GM12878 (cell line): ENCODE results near the gene RNLS. TPM values are rescaled to one million over a fixed set of nuclear protein-coding genes. Genes with fewer than 3 reads are reported as not detected.

Experiments
- ATAC-seq: fragments of 200-7000 bp; cut with Tn5 transposase; 3 replicates; pipeline ENCODE4 v1.9.1; 2020; ENCODE audit warnings: mild to moderate bottlenecking, moderate library complexity
- BruUV-seq: library from RNA; stranded (reverse); fragments of 400-500 nt; replicated peaks from 2 replicates; lab custom pipeline; 2021; lab: Mats Ljungman, UMichigan
- CTCF ChIA-PET: fragments of 300-600 bp; sonication (Branson Sonifier 250); formaldehyde crosslinking; extraction: SDS; loops from one replicate; lab custom pipeline; 2021; ENCODE audit warnings: inconsistent platforms; lab: Yijun Ruan, JAX
- POLR2A ChIA-PET: fragments of 350-600 bp; formaldehyde crosslinking; extraction: SDS; loops from one replicate; lab custom pipeline; 2021; ENCODE audit warnings: inconsistent platforms; lab: Charles Lee
- RAD21 ChIA-PET: fragments of 300-600 bp; sonication (Branson Sonifier 250); formaldehyde crosslinking; loops from one replicate; lab custom pipeline; 2023; ENCODE audit warnings: antibody characterized with exemption; ENCODE audit not compliant: unreplicated experiment; lab: Charles Lee
- SMC1A ChIA-PET: fragments of 300-600 bp; sonication (Branson Sonifier 250); formaldehyde crosslinking; loops from one replicate; lab custom pipeline; 2023; ENCODE audit not compliant: unreplicated experiment, uncharacterized antibody; lab: Charles Lee
- DNase-seq: peaks from one replicate; pipeline ENCODE4 v3.0.0-alpha.2; 2011; ENCODE audit warnings: low read depth, low spot score
- FAIRE-seq: peaks from 3 replicates; lab custom pipeline; 2011; peaks lifted over from hg19 to GRCh38; lab: Jason Lieb, UNC
- H2AFZ ChIP-seq: 2 replicates; pipeline ENCODE4 v1.6.0; 2011; ENCODE audit warnings: low read depth, low read length, control low read depth; ENCODE audit not compliant: control insufficient read depth
- H3K27ac ChIP-seq: 2 replicates; pipeline ENCODE4 v1.5.1; 2011; ENCODE audit warnings: control low read depth; ENCODE audit not compliant: control insufficient read depth, insufficient read depth
- H3K27me3 ChIP-seq, 2 experiments: replicated peaks in 1 of 2; 2 replicates each; pipeline versions ENCODE4 v1.6.0 to v1.6.1; 2011; ENCODE audit warnings: low read length in 1 of 2; ENCODE audit not compliant: control insufficient read depth in 2 of 2, insufficient read depth in 2 of 2
- H3K36me3 ChIP-seq, 2 experiments: 2 replicates each; pipeline ENCODE4 v1.5.1; 2011; ENCODE audit warnings: low read length in 1 of 2; ENCODE audit not compliant: control insufficient read depth in 2 of 2, insufficient read depth in 2 of 2
- H3K4me1 ChIP-seq: 2 replicates; pipeline ENCODE4 v1.6.1; 2011; ENCODE audit warnings: mild to moderate bottlenecking, low read length, moderate library complexity, mixed read lengths; ENCODE audit not compliant: control insufficient read depth, insufficient read depth
- H3K4me2 ChIP-seq: 2 replicates; pipeline ENCODE4 v1.6.0; 2011; ENCODE audit warnings: control low read depth; ENCODE audit not compliant: control insufficient read depth, insufficient read depth
- H3K4me3 ChIP-seq: fragments of 200-600 bp; sonication (generic); 2 replicates; pipeline ENCODE4 v1.5.1; 2016
- H3K79me2 ChIP-seq: 2 replicates; pipeline ENCODE4 v1.6.0; 2011; ENCODE audit warnings: low read length; ENCODE audit not compliant: control insufficient read depth, insufficient read depth
- H3K9ac ChIP-seq: 2 replicates; pipeline ENCODE4 v1.8.0; 2011; ENCODE audit warnings: low read length, control low read depth, mixed read lengths; ENCODE audit not compliant: control insufficient read depth, insufficient read depth
- H3K9me3 ChIP-seq: replicated peaks from 3 replicates; pipeline ENCODE4 v1.5.1; 2011; ENCODE audit warnings: mild to moderate bottlenecking, low read length; ENCODE audit not compliant: control insufficient read depth, insufficient read depth
- H4K20me1 ChIP-seq: 2 replicates; pipeline ENCODE4 v1.6.0; 2011; ENCODE audit not compliant: control insufficient read depth, insufficient read depth
- BRCA1 ChIP-seq: IDR thresholded peaks from 2 replicates; pipeline ENCODE4 v1.6.1; 2011; ENCODE audit warnings: low read depth, low read length, improper control_type of control experiment
- CBFB ChIP-seq: IDR thresholded peaks from 2 replicates; pipeline ENCODE4 v1.6.1; 2016; ENCODE audit warnings: antibody characterized with exemption, low read depth
- CBX3 ChIP-seq: fragments of 200-600 bp; sonication (generic); IDR thresholded peaks from 2 replicates; pipeline ENCODE4 v1.6.1; 2016; ENCODE audit warnings: low read depth, borderline replicate concordance
- HDAC6 ChIP-seq: fragments of 200-600 bp; sonication (generic); IDR thresholded peaks from one replicate; pipeline ENCODE4 v1.8.0; 2017; ENCODE audit warnings: antibody characterized with exemption; ENCODE audit not compliant: unreplicated experiment
- HDGF ChIP-seq: fragments of 450-650 bp; IDR thresholded peaks from 2 replicates; pipeline ENCODE4 v1.6.1; 2016; ENCODE audit warnings: antibody characterized with exemption
- NR2C1 ChIP-seq: fragments of 450-650 bp; IDR thresholded peaks from 2 replicates; pipeline ENCODE4 v1.6.1; 2017; ENCODE audit warnings: antibody characterized with exemption, mild to moderate bottlenecking, moderate library complexity
- POLR2AphosphoS5 ChIP-seq: IDR thresholded peaks from 2 replicates; pipeline ENCODE4 v1.6.1; 2011; ENCODE audit warnings: mild to moderate bottlenecking, low read length, inconsistent platforms
- RAD51 ChIP-seq: fragments of 450-650 bp; IDR thresholded peaks from 2 replicates; pipeline ENCODE4 v1.6.1; 2016; ENCODE audit warnings: moderate library complexity, mild to moderate bottlenecking, inconsistent platforms
- SMAD5 ChIP-seq: IDR thresholded peaks from 2 replicates; pipeline ENCODE4 v1.6.1; 2016; ENCODE audit warnings: antibody characterized with exemption, low read depth
- SMARCA5 ChIP-seq: fragments of 450-650 bp; IDR thresholded peaks from 2 replicates; pipeline ENCODE4 v1.6.1; 2017; ENCODE audit warnings: mild to moderate bottlenecking
- STAT3 ChIP-seq: IDR thresholded peaks from 2 replicates; pipeline ENCODE4 v1.6.1; 2011; ENCODE audit warnings: low read depth, low read length, improper control_type of control experiment
- TARDBP ChIP-seq: IDR thresholded peaks from 2 replicates; pipeline ENCODE4 v1.6.1; 2016; ENCODE audit warnings: borderline replicate concordance
- ZNF24 ChIP-seq: fragments of 450-650 bp; IDR thresholded peaks from 2 replicates; pipeline ENCODE4 v1.6.1; 2017; ENCODE audit warnings: antibody characterized with exemption, mild to moderate bottlenecking
- ZNF274 ChIP-seq: IDR thresholded peaks from one replicate; pipeline ENCODE4 v1.8.0; 2011; ENCODE audit not compliant: insufficient read length, insufficient read depth
- ZNF384 ChIP-seq: IDR thresholded peaks from 2 replicates; pipeline ENCODE4 v1.6.1; 2012; ENCODE audit warnings: low read depth, mild to moderate bottlenecking, low read length, improper control_type of control experiment, borderline replicate concordance
- WGBS: methylation state at CpG from one replicate; pipeline ENCODE4 v1.1.6; 2016; ENCODE audit warnings: low lambda C conversion rate; ENCODE audit not compliant: insufficient replicate concordance, insufficient coverage; ENCODE audit errors: missing lambda C conversion rate; 5-methylcytosine and 5-hydroxymethylcytosine counted together
- in situ Hi-C: fragments of 300-500 bp; cut with MboI; formaldehyde crosslinking; loops from 9 replicates; pipeline ENCODE4 v1.14.3; 2018; ENCODE audit warnings: mixed read lengths
- intact Hi-C: fragments of 100-400 bp; cut with micrococcal nuclease; formaldehyde crosslinking; loops from one replicate; pipeline ENCODE4 v1.14.2; 2022; ENCODE audit not compliant: unreplicated experiment
- polyA plus RNA-seq, 11 experiments: library from polyadenylated mRNA; depleted of rRNA in 4 of 11; unstranded in 6 of 11; stranded (reverse) in 5 of 11; fragments of >200 nt; fragmentation: Nextera tagmentation in 4 of 11; fragmentation: Illumina TruSeq in 1 of 11; extraction: Ambion mirVana in 4 of 11; extraction: Trizol in 1 of 11; gene quantifications; 1 replicate in 1 of 11; 2 replicates in 10 of 11; pipeline versions ENCODE4 v1.2.1 to v1.2.3, GENCODE V29; 2011 to 2016; ENCODE audit warnings: inconsistent platforms in 2 of 11, missing spikeins in 2 of 11, low read depth in 1 of 11
- total RNA-seq, 4 experiments: library from RNA; depleted of rRNA in 3 of 4; stranded (reverse); fragments of >200 nt in 3 of 4; fragmentation: Illumina TruSeq in 1 of 4; extraction: Trizol in 1 of 4; gene quantifications; 2 replicates each; pipeline versions ENCODE4 v1.2.1 to v1.2.3, GENCODE V29; 2013 to 2021
- TF ChIP-seq, protein P1 (sequence below): fragments of 450-650 bp; formaldehyde crosslinking; IDR thresholded peaks from 2 replicates; pipeline ENCODE4 v1.4.0; 2020; ENCODE audit warnings: mild to moderate bottlenecking, moderate library complexity
- TF ChIP-seq, protein P2 (sequence below): IDR thresholded peaks from 2 replicates; pipeline ENCODE4 v1.6.1; 2012; ENCODE audit warnings: low read depth, low read length, improper control_type of control experiment
- TF ChIP-seq, protein P3 (sequence below): fragments of 450-650 bp; formaldehyde crosslinking; IDR thresholded peaks from 2 replicates; pipeline ENCODE4 v1.5.0; 2022; ENCODE audit warnings: mild to moderate bottlenecking, missing genetic modification characterization

Gene RNLS
- total and polyA plus RNA-seq, 10 of the 15 experiments (the other 5 are each of a cell fraction or from before 2014, with no cell fraction given), result 3.4 to 6.7 (median 4.6) TPM

DNA sequence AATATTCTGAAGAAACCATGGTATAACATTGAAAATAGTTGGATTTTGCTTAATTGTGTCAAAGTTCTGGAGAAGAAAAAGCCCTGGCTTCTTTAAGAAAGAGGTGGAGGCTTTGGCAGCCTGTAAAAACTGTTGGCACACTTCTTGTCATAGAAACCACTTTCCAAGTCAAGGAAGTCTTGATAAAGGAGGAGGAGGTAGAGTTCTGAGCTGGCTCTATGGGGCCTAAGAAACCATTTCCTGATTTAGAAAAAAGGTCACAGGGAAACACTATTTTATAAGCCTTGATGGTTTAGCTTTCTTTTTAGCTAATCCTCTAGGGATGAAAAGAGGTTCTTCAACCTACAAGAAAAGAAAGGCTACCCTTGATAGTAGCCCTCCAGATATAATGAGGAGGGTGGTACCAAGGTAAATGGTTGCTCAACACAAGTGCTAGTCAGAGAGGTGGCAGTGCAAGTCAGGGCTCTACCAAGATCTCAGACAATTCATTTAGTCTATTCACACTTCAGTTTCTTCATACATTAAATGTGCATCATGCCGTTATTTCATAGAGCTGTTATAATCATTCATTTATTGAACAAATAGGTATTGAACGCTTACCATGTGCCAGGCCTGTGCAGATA is 346.9 kb downstream of the RNLS start:
- BruUV-seq, result no TSS peak
- POLR2A ChIA-PET, result no interaction called here
- Histone ChIP-seq H3K9me3 (no peaks in the 10 kb centered on the region; the same call in 2 of the 3 replicates), H3K27me3 (no peaks in the 10 kb centered on the region), H3K4me2 (no peak overlapping the region), H4K20me1 (no peaks in the 10 kb centered on the region), H3K4me1 (no peaks in the 10 kb centered on the region), H3K79me2 (no peaks in the 10 kb centered on the region), H3K27ac (no peak overlapping the region), H2AFZ (no peak overlapping the region), H3K4me3 (no peak overlapping the region), H3K9ac (no peak overlapping the region), H3K36me3 (no peaks in the 10 kb centered on the region)
- intact Hi-C loops, result no loop called here
- DNase-seq (no peak), FAIRE-seq (no peak), ATAC-seq (no peak)
- RAD21 ChIA-PET, result no interaction called here
- CTCF ChIA-PET, result no interaction called here
- 72% methylated on average over 2 of the region's 2 CpGs for WGBS
- in situ Hi-C loops, result no loop called here
- TF ChIP-seq CBX3, result no peak
- no peak for TF ChIP-seq TARDBP
- TF ChIP-seq, protein P1, sequence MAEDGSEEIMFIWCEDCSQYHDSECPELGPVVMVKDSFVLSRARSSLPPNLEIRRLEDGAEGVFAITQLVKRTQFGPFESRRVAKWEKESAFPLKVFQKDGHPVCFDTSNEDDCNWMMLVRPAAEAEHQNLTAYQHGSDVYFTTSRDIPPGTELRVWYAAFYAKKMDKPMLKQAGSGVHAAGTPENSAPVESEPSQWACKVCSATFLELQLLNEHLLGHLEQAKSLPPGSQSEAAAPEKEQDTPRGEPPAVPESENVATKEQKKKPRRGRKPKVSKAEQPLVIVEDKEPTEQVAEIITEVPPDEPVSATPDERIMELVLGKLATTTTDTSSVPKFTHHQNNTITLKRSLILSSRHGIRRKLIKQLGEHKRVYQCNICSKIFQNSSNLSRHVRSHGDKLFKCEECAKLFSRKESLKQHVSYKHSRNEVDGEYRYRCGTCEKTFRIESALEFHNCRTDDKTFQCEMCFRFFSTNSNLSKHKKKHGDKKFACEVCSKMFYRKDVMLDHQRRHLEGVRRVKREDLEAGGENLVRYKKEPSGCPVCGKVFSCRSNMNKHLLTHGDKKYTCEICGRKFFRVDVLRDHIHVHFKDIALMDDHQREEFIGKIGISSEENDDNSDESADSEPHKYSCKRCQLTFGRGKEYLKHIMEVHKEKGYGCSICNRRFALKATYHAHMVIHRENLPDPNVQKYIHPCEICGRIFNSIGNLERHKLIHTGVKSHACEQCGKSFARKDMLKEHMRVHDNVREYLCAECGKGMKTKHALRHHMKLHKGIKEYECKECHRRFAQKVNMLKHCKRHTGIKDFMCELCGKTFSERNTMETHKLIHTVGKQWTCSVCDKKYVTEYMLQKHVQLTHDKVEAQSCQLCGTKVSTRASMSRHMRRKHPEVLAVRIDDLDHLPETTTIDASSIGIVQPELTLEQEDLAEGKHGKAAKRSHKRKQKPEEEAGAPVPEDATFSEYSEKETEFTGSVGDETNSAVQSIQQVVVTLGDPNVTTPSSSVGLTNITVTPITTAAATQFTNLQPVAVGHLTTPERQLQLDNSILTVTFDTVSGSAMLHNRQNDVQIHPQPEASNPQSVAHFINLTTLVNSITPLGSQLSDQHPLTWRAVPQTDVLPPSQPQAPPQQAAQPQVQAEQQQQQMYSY (CRISPR knock-in tag), result no peak
- no peak for TF ChIP-seq POLR2AphosphoS5
- TF ChIP-seq ZNF384, result no peak
- TF ChIP-seq STAT3, result no peak
- TF ChIP-seq NR2C1, result no peak
- no peak for TF ChIP-seq HDGF
- TF ChIP-seq ZNF274, result no peak
- TF ChIP-seq ZNF24, result no peak
- TF ChIP-seq SMAD5, result no peak
- TF ChIP-seq BRCA1, result no peak
- TF ChIP-seq, protein P2, sequence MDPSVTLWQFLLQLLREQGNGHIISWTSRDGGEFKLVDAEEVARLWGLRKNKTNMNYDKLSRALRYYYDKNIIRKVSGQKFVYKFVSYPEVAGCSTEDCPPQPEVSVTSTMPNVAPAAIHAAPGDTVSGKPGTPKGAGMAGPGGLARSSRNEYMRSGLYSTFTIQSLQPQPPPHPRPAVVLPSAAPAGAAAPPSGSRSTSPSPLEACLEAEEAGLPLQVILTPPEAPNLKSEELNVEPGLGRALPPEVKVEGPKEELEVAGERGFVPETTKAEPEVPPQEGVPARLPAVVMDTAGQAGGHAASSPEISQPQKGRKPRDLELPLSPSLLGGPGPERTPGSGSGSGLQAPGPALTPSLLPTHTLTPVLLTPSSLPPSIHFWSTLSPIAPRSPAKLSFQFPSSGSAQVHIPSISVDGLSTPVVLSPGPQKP, result no peak
- TF ChIP-seq, protein P3, sequence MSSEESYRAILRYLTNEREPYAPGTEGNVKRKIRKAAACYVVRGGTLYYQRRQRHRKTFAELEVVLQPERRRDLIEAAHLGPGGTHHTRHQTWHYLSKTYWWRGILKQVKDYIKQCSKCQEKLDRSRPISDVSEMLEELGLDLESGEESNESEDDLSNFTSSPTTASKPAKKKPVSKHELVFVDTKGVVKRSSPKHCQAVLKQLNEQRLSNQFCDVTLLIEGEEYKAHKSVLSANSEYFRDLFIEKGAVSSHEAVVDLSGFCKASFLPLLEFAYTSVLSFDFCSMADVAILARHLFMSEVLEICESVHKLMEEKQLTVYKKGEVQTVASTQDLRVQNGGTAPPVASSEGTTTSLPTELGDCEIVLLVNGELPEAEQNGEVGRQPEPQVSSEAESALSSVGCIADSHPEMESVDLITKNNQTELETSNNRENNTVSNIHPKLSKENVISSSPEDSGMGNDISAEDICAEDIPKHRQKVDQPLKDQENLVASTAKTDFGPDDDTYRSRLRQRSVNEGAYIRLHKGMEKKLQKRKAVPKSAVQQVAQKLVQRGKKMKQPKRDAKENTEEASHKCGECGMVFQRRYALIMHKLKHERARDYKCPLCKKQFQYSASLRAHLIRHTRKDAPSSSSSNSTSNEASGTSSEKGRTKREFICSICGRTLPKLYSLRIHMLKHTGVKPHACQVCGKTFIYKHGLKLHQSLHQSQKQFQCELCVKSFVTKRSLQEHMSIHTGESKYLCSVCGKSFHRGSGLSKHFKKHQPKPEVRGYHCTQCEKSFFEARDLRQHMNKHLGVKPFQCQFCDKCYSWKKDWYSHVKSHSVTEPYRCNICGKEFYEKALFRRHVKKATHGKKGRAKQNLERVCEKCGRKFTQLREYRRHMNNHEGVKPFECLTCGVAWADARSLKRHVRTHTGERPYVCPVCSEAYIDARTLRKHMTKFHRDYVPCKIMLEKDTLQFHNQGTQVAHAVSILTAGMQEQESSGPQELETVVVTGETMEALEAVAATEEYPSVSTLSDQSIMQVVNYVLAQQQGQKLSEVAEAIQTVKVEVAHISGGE (CRISPR knock-in tag), result no peak
- no peak for TF ChIP-seq HDAC6
- no peak for TF ChIP-seq CBFB
- no peak for TF ChIP-seq SMARCA5
- no peak for TF ChIP-seq RAD51
- SMC1A ChIA-PET, result interaction anchor here (1.3 kb wide), 1 partner anchor 11 kb away, joined by 5 read pairs; no protein-coding TSS in a partner anchor
